ENCODE data around the gene KCNQ4.

GRCh38 chr1:40766560-40766959 lies 17.0 kb upstream of the KCNQ4 start:
- TF ChIP-seq ZNF565 (CRISPR knock-in tag; conservative IDR thresholded peaks at IDR 0.05; ENCODE audit: low read depth) (no peak), ZFP3 (CRISPR knock-in tag; IDR thresholded peaks at IDR 0.05) (no peak), ESRRG (CRISPR knock-in tag; IDR thresholded peaks at IDR 0.05) (no peak), PATZ1 (CRISPR knock-in tag; IDR thresholded peaks at IDR 0.05; ENCODE audit: borderline replicate concordance) (no peak), CSDC2 (CRISPR knock-in tag; IDR thresholded peaks at IDR 0.05) (no peak), CSRNP3 (CRISPR knock-in tag; IDR thresholded peaks at IDR 0.05) (no peak), ZC3H10 (CRISPR knock-in tag; IDR thresholded peaks at IDR 0.05) (no peak)
